WERI-Rb-1 (cell line): ENCODE results near the gene NR2E3.
"Not testable (repeated sequence)": the region's sequence is repeated elsewhere in the genome, so short reads cannot be mapped to it uniquely, and the experiment has no call there.

Experiments
- DNase-seq: peaks from one replicate; pipeline ENCODE4 v3.0.0-alpha.2; 2020
- H3K27ac ChIP-seq: fragments of 250-450 bp; sonication (Bioruptor Pico); 2 replicates; pipeline ENCODE4 v1.5.1; 2020; ENCODE audit warnings: mild to moderate bottlenecking, moderate library complexity
- H3K27me3 ChIP-seq: fragments of 250-450 bp; sonication (Bioruptor Pico); 2 replicates; pipeline ENCODE4 v1.5.1; 2021; ENCODE audit warnings: mild to moderate bottlenecking, low read depth, moderate library complexity; ENCODE audit not compliant: insufficient read depth, severe bottlenecking
- H3K36me3 ChIP-seq: fragments of 250-450 bp; sonication (Bioruptor Pico); 2 replicates; pipeline ENCODE4 v1.5.1; 2020; ENCODE audit warnings: mild to moderate bottlenecking, moderate library complexity
- H3K4me3 ChIP-seq: 2 replicates; pipeline ENCODE4 v1.5.1; 2011; ENCODE audit warnings: low read depth, mild to moderate bottlenecking, control low read depth, low read length
- H3K9me3 ChIP-seq: fragments of 250-450 bp; sonication (Bioruptor Pico); 2 replicates; pipeline ENCODE4 v1.5.1; 2021; ENCODE audit warnings: mild to moderate bottlenecking, moderate library complexity; ENCODE audit not compliant: severe bottlenecking
- CTCF ChIP-seq: IDR thresholded peaks from 2 replicates; pipeline ENCODE4 v1.5.1; 2011; ENCODE audit warnings: low read depth, mild to moderate bottlenecking, control low read depth, inconsistent platforms, low read length

Gene NR2E3

GRCh38 chr15:71830981-71831380 lies 20.6 kb downstream of the NR2E3 start:
- Histone ChIP-seq H3K9me3 (no peaks in the 10 kb centered on the region), H3K36me3 (peaks cover 21% of the 10 kb centered on the region)

GRCh38 chr15:71841563-71841962 lies 31.2 kb downstream of the NR2E3 start:
- no peaks in the 10 kb centered on the region for H3K27me3 ChIP-seq
- no peak overlapping the region for H3K4me3 ChIP-seq
- peaks cover 2% of the 10 kb centered on the region for H3K36me3 ChIP-seq
- no peak overlapping the region for H3K27ac ChIP-seq
- TF ChIP-seq CTCF = no peak
- no peak for DNase-seq
- H3K9me3 ChIP-seq = no peaks in the 10 kb centered on the region

More at GRCh38 chr15:71830981-71831380, 20.6 kb downstream of the NR2E3 start:
- DNase-seq = no peak
- TF ChIP-seq CTCF = no peak
- Histone ChIP-seq H3K4me3 (no peak overlapping the region), H3K27ac (no peak overlapping the region), H3K27me3 (no peaks in the 10 kb centered on the region)

GRCh38 chr15:71844916-71845315 lies 34.6 kb downstream of the NR2E3 start:
- Histone ChIP-seq H3K36me3 (peaks cover 9% of the 10 kb centered on the region), H3K27ac (no peak overlapping the region)

DNA sequence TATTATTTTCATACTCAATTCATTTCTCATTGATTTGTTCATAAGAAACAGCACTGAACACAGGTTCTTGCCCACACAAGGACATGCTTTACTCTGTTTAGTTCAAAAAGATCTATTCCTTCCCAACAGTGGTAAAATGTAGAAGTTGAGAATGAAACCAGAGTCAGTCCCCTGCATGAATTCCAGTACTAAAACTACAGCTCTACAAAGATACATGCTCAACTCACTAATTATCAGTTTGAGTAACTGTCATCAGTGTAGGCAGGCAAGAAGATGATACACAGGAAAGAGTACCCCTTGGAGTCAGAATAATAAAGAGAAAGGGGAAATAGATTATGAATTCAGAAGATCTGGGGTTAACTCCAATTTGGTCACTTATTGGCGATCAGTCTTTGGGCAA lies 43.2 kb downstream of the NR2E3 start:
- TF ChIP-seq CTCF = no peak
- no peaks in the 10 kb centered on the region for H3K27me3 ChIP-seq
- DNase-seq = no peak
- H3K4me3 ChIP-seq = no peak overlapping the region
- H3K9me3 ChIP-seq = no peaks in the 10 kb centered on the region
- H3K36me3 ChIP-seq = peaks cover 6% of the 10 kb centered on the region
- no peak overlapping the region for H3K27ac ChIP-seq

More at GRCh38 chr15:71844916-71845315, 34.6 kb downstream of the NR2E3 start:
- Histone ChIP-seq H3K27me3 (no peaks in the 10 kb centered on the region), H3K4me3 (no peak overlapping the region), H3K9me3 (no peaks in the 10 kb centered on the region)
- no peak for DNase-seq
- TF ChIP-seq CTCF = no peak

GRCh38 chr15:71858232-71858631 lies 47.9 kb downstream of the NR2E3 start:
- H3K9me3 ChIP-seq, DNase-seq, H3K36me3 ChIP-seq, H3K4me3 ChIP-seq, H3K27ac ChIP-seq, H3K27me3 ChIP-seq: not testable (repeated sequence)
